Measurements from ENCODE around the gene GPBP1. TPM values are rescaled to one million over a fixed set of nuclear protein-coding genes. Genes with fewer than 3 reads are reported as not detected.

The GPBP1 gene
- total and polyA plus RNA-seq, 9 of the 15 experiments (the other 6 are each of a cell fraction or from before 2014, with no cell fraction given): 31.0 to 109 (median 68.4) TPM

DNA sequence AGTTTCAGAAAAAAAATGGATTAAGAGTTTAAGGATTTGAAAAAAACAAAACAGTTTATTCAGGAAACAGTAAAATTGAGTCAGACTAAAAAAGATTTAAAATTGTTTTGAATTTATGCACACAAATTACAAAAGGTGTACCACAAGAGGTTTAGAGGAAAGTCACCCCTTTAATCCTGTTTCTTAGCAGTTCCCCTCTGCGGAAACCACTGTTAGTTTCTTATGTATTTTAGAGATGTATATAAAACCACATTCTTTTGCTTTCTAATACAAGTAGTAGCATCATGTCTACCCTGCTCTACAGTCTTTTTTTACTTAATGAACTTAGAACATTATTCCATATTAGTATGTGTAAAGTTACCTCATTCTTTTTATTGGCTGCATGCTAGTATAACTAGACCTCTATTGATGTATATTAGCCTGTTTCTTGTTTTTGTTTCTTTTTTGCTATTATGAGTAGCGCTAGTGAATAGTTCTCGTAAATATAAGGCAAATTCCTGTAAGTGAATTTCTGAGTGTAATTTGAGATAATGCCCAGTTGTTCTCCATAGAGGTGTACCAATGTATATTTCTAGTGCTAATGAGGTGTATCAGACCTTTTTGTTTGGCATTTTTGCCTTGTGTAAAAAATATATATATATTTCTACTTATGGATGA lies 20.0 kb downstream of the GPBP1 start (continued):
- TF ChIP-seq RHOXF2B (CRISPR knock-in tag; conservative IDR thresholded peaks at IDR 0.05) (no peak), DNMT1 (IDR thresholded peaks at IDR 0.05) (no peak), NUFIP1 (IDR thresholded peaks at IDR 0.05; ENCODE audit: partially characterized antibody) (no peak), FOXJ3 (CRISPR knock-in tag; IDR thresholded peaks at IDR 0.05) (no peak), CEBPG (CRISPR knock-in tag; IDR thresholded peaks at IDR 0.05) (no peak), CEBPG (tag; conservative IDR thresholded peaks at IDR 0.05 in 1 of 2, IDR thresholded peaks at IDR 0.05 in 1 of 2) (no peak), SMARCC2 (IDR thresholded peaks at IDR 0.05; ENCODE audit: low read depth) (no peak)

DNA sequence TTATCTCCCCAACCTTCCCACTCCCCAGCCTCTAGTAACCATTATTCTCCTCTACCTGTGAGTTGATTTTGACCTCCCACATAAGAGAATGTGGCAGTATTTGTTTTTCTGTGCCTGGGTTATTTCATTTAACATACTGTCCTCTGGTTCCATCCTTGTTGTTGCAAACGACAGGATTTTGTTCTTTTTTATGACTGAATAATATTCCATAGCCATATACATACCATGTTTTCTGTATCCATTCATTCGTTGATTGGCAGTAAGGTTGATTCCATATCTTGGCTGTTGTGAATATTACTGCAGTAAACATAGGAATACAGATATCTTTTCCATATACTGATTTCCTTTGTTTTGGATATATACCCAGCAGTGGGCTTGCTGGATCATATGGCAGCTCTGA lies 20.8 kb downstream of the GPBP1 start:
- Histone ChIP-seq H4K20me1 (replicated peaks; ENCODE audit: control insufficient read depth, insufficient read depth, low read length) (peaks cover 7% of the 10 kb centered on the region), H3K27ac (ENCODE audit: extremely low read depth, low read depth, low read length) (no peak overlapping the region), H3K36me3 (ENCODE audit: control insufficient read depth, insufficient read depth, low read length) (peaks cover 34% of the 10 kb centered on the region; the same call in 1 of the 3 replicates), H3K4me2 (ENCODE audit: insufficient read depth, low read length) (no peak overlapping the region), H3K27me3 (ENCODE audit: control insufficient read depth in 2 of 2, insufficient read depth in 2 of 2, low read length in 2 of 2) (no peaks in the 10 kb centered on the region), H3K79me2 (ENCODE audit: control insufficient read depth, insufficient read depth, low read length) (peaks cover 100% of the 10 kb centered on the region), H3K4me3 (no peak overlapping the region), H3K9me1 (ENCODE audit: control insufficient read depth, insufficient read depth, low read length) (no peaks in the 10 kb centered on the region), H3K4me1 (replicated peaks in 1 of 2; ENCODE audit: control insufficient read depth in 2 of 2, insufficient read depth in 2 of 2, low read length in 2 of 2) (peaks cover 0 to 3% of the 10 kb centered on the region in 2 experiments; a peak in 2 of 5 replicates), H2AFZ (ENCODE audit: low read depth, low read length) (no peak overlapping the region), H3K9me3 (replicated peaks; ENCODE audit: control insufficient read depth, insufficient read depth, low read depth, low read length) (no peaks in the 10 kb centered on the region), H3K9ac (ENCODE audit: insufficient read depth in 1 of 2, low read depth in 2 of 2, low read length in 2 of 2) (no peak overlapping the region)
- in situ Hi-C loops (cut with MboI): no loop called here
- WGBS (ENCODE audit: insufficient coverage, low coverage, missing lambda C conversion rate): 74% methylated on average over 2 of the region's 2 CpGs
- no TSS peak for BruUV-seq (replicated peaks)
- POLR2A ChIA-PET: interaction anchor here (0.6 to 0.8 kb wide), 2 partner anchors 9 to 21 kb away, joined by 3 read pairs; partner anchors contain the start of gene GPBP1
- intact Hi-C loops (cut with micrococcal nuclease): no loop called here
- no peak for FAIRE-seq
- no peak for ATAC-seq
- CTCF ChIA-PET (ENCODE audit: low intra/inter-chr PET ratio): no interaction called here
- no peak for DNase-seq (ENCODE audit: extremely low read depth in 1 of 4, low spot score in 3 of 4)
- TF ChIP-seq RBM39 (optimal IDR thresholded peaks at IDR 0.05; ENCODE audit: low read depth, low read length) (no peak), NR2F6 (CRISPR knock-in tag; IDR thresholded peaks at IDR 0.05) (no peak), NRF1 (conservative IDR thresholded peaks at IDR 0.05 in 1 of 2, IDR thresholded peaks at IDR 0.05 in 1 of 2) (no peak), NBN (IDR thresholded peaks at IDR 0.05; ENCODE audit: low read depth) (no peak), JUN (IDR thresholded peaks at IDR 0.05; ENCODE audit: borderline replicate concordance, low read depth, low read length) (no peak), JUN (CRISPR knock-in tag; IDR thresholded peaks at IDR 0.05; ENCODE audit: borderline replicate concordance) (no peak)
